GM23338 (cell line): Measurements from ENCODE around the gene MYNN. TPM values are rescaled to one million over a fixed set of nuclear protein-coding genes. Genes with fewer than 3 reads are reported as not detected.

Source experiments
- ATAC-seq: fragments of 200-7000 bp; cut with Tn5 transposase; 3 replicates; pipeline ENCODE4 v1.9.1; 2020
- DNase-seq: peaks from one replicate; pipeline ENCODE4 v3.0.0-alpha.2; 2015; ENCODE audit warnings: low spot score
- H2AFZ ChIP-seq: fragments of 200-600 bp; sonication (generic); 2 replicates; pipeline ENCODE4 v1.8.0; 2016; ENCODE audit warnings: antibody characterized with exemption, mild to moderate bottlenecking, moderate library complexity
- H3F3A ChIP-seq: fragments of 200-600 bp; sonication (generic); replicated peaks from 2 replicates; pipeline ENCODE4 v1.8.0; 2017; ENCODE audit warnings: antibody characterized with exemption, mixed run types, low read depth
- H3K27ac ChIP-seq: fragments of 200-600 bp; sonication (generic); 2 replicates; pipeline ENCODE4 v1.6.1; 2016; ENCODE audit warnings: low read depth
- H3K27me3 ChIP-seq: fragments of 200-600 bp; sonication (generic); 2 replicates; pipeline ENCODE4 v1.8.0; 2016; ENCODE audit warnings: mild to moderate bottlenecking, mixed run types, moderate library complexity; ENCODE audit not compliant: insufficient read depth
- H3K36me3 ChIP-seq: fragments of 200-600 bp; sonication (generic); 2 replicates; pipeline ENCODE4 v1.8.0; 2016; ENCODE audit warnings: mild to moderate bottlenecking; ENCODE audit not compliant: insufficient read depth
- H3K4me1 ChIP-seq: fragments of 200-600 bp; sonication (generic); 2 replicates; pipeline ENCODE4 v1.8.0; 2016; ENCODE audit warnings: mild to moderate bottlenecking, moderate library complexity; ENCODE audit not compliant: insufficient read depth
- H3K4me2 ChIP-seq: fragments of 200-600 bp; sonication (generic); 2 replicates; pipeline ENCODE4 v1.7.1; 2017; ENCODE audit warnings: mixed run types
- H3K4me3 ChIP-seq: fragments of 200-600 bp; sonication (generic); 2 replicates; pipeline ENCODE4 v1.6.1; 2016; ENCODE audit warnings: mixed run types
- H3K79me2 ChIP-seq: fragments of 200-600 bp; sonication (generic); replicated peaks from 2 replicates; pipeline ENCODE4 v1.8.0; 2017; ENCODE audit warnings: mild to moderate bottlenecking; ENCODE audit not compliant: insufficient read depth
- H3K9me2 ChIP-seq: fragments of 200-600 bp; sonication (generic); 2 replicates; pipeline ENCODE4 v1.8.0; 2017; ENCODE audit not compliant: insufficient read depth
- H4K20me1 ChIP-seq: fragments of 200-600 bp; sonication (generic); replicated peaks from 2 replicates; pipeline ENCODE4 v1.8.0; 2017; ENCODE audit warnings: mild to moderate bottlenecking; ENCODE audit not compliant: insufficient read depth
- H3K27ac Mint-ChIP-seq: 2 replicates; pipeline ENCODE4 v1.8.0; 2020; ENCODE audit warnings: inconsistent platforms, mild to moderate bottlenecking, moderate library complexity, mixed read lengths
- H3K27me3 Mint-ChIP-seq: 3 replicates; pipeline ENCODE4 v1.8.0; 2022; ENCODE audit warnings: low read depth, mild to moderate bottlenecking, moderate library complexity, mixed read lengths, inconsistent platforms; ENCODE audit not compliant: insufficient read depth, poor library complexity
- H3K36me3 Mint-ChIP-seq: 3 replicates; pipeline ENCODE4 v1.8.0; 2021; ENCODE audit warnings: low read depth, mild to moderate bottlenecking, inconsistent platforms, moderate library complexity, mixed read lengths
- H3K4me1 Mint-ChIP-seq: 3 replicates; pipeline ENCODE4 v1.8.0; 2020; ENCODE audit warnings: mild to moderate bottlenecking, inconsistent platforms, mixed read lengths
- H3K4me3 Mint-ChIP-seq: 3 replicates; pipeline ENCODE4 v1.8.0; 2021; ENCODE audit warnings: moderate library complexity, mild to moderate bottlenecking, inconsistent platforms, mixed read lengths
- H3K9me3 Mint-ChIP-seq: 3 replicates; pipeline ENCODE4 v1.8.0; 2020; ENCODE audit warnings: moderate library complexity, mild to moderate bottlenecking, inconsistent platforms, mixed read lengths
- CREB1 ChIP-seq: fragments of 250-450 bp; sonication (Bioruptor Pico); IDR thresholded peaks from 2 replicates; pipeline ENCODE4 v1.5.0; 2020; ENCODE audit warnings: low read depth, mild to moderate bottlenecking, moderate library complexity
- ETS1 ChIP-seq: IDR thresholded peaks from 2 replicates; pipeline ENCODE4 v1.6.1; 2016; ENCODE audit warnings: antibody characterized with exemption
- EZH2 ChIP-seq: fragments of 200-600 bp; sonication (generic); IDR thresholded peaks from one replicate; pipeline ENCODE4 v1.8.0; 2017; ENCODE audit warnings: antibody characterized with exemption, mild to moderate bottlenecking, low read depth; ENCODE audit not compliant: unreplicated experiment
- JUNB ChIP-seq: IDR thresholded peaks from one replicate; pipeline ENCODE4 v1.6.1; 2016; ENCODE audit warnings: antibody characterized with exemption; ENCODE audit not compliant: unreplicated experiment
- POLR2AphosphoS5 ChIP-seq: IDR thresholded peaks from 2 replicates; pipeline ENCODE4 v1.6.1; 2016; ENCODE audit warnings: antibody characterized with exemption, low read depth
- STAT1 ChIP-seq: IDR thresholded peaks from one replicate; pipeline ENCODE4 v1.6.1; 2016; ENCODE audit warnings: antibody characterized with exemption; ENCODE audit not compliant: unreplicated experiment
- ZNF114 ChIP-seq: fragments of 250-450 bp; sonication (Bioruptor Pico); IDR thresholded peaks from 2 replicates; pipeline ENCODE4 v1.5.0; 2020; ENCODE audit warnings: mild to moderate bottlenecking, moderate library complexity
- ZNF462 ChIP-seq: fragments of 250-450 bp; sonication (Bioruptor Pico); IDR thresholded peaks from 2 replicates; pipeline ENCODE4 v1.5.0; 2020; ENCODE audit warnings: mild to moderate bottlenecking, moderate library complexity
- polyA plus RNA-seq: library from polyadenylated mRNA; unstranded; fragments of >200 nt; fragmentation: Nextera tagmentation; extraction: Ambion mirVana; gene quantifications from 2 replicates; pipeline ENCODE4 v1.2.1, GENCODE V29; 2016
- total RNA-seq: library from RNA; depleted of rRNA; stranded (reverse); fragments of >200 nt; shearing (Covaris generic); gene quantifications from 2 replicates; pipeline ENCODE4 v1.2.3, GENCODE V29; 2014

Gene MYNN
- total and polyA plus RNA-seq, 2 experiments from 2014 or later: 14.2 to 19.4 TPM

GRCh38 chr3:169790687-169791429 is 17.7 kb downstream of the MYNN start:
- no peak overlapping the region for H3K4me3 ChIP-seq
- Mint-ChIP-seq H3K36me3 (peaks cover 20% of the 10 kb centered on the region; the same call in 2 of the 3 replicates), H3K9me3 (no peaks in the 10 kb centered on the region), H3K27me3 (peaks cover 2% of the 10 kb centered on the region), H3K27ac (0 out of 2 replicates have a peak overlapping the region, but pooled peaks have one; percentile 15), H3K4me1 (no peaks in the 10 kb centered on the region), H3K4me3 (no peak overlapping the region)
- no peak for DNase-seq
- no peak overlapping the region for H3K4me2 ChIP-seq
- no peak overlapping the region for H2AFZ ChIP-seq
- TF ChIP-seq JUNB (no peak), CREB1 (no peak), STAT1 (no peak), ETS1 (no peak), ZNF462 (CRISPR knock-in tag) (no peak), POLR2AphosphoS5 (no peak), ZNF114 (CRISPR knock-in tag) (no peak), EZH2 (no peak)
- ATAC-seq: no peak; the same call in 2 of the 3 replicates
- no peaks in the 10 kb centered on the region for H4K20me1 ChIP-seq
- H3K4me1 ChIP-seq: no peaks in the 10 kb centered on the region
- H3K27me3 ChIP-seq: no peaks in the 10 kb centered on the region
- no peaks in the 10 kb centered on the region for H3F3A ChIP-seq
- peaks cover 8% of the 10 kb centered on the region for H3K36me3 ChIP-seq
- H3K27ac ChIP-seq: no peak overlapping the region
- H3K9me2 ChIP-seq: no peaks in the 10 kb centered on the region
- no peaks in the 10 kb centered on the region for H3K79me2 ChIP-seq
